HL-60 (cell line): ENCODE data around the gene RAI14.

Source experiments
- POLR2AphosphoS5 ChIP-seq: IDR thresholded peaks from 2 replicates; pipeline ENCODE4 v1.6.1; 2012; ENCODE audit warnings: low read depth
- REST ChIP-seq: IDR thresholded peaks from 2 replicates; pipeline ENCODE4 v1.6.1; 2012; ENCODE audit warnings: low read depth; ENCODE audit not compliant: insufficient replicate concordance
- TF ChIP-seq, protein P1 (sequence below): IDR thresholded peaks from one replicate; pipeline ENCODE4 v1.5.1; 2011; ENCODE audit warnings: low read length, control low read depth, inconsistent platforms; ENCODE audit not compliant: insufficient read depth

GRCh38 chr5:34657988-34658387 is 1.9 kb downstream of the RAI14 start:
- TF ChIP-seq, protein P1, sequence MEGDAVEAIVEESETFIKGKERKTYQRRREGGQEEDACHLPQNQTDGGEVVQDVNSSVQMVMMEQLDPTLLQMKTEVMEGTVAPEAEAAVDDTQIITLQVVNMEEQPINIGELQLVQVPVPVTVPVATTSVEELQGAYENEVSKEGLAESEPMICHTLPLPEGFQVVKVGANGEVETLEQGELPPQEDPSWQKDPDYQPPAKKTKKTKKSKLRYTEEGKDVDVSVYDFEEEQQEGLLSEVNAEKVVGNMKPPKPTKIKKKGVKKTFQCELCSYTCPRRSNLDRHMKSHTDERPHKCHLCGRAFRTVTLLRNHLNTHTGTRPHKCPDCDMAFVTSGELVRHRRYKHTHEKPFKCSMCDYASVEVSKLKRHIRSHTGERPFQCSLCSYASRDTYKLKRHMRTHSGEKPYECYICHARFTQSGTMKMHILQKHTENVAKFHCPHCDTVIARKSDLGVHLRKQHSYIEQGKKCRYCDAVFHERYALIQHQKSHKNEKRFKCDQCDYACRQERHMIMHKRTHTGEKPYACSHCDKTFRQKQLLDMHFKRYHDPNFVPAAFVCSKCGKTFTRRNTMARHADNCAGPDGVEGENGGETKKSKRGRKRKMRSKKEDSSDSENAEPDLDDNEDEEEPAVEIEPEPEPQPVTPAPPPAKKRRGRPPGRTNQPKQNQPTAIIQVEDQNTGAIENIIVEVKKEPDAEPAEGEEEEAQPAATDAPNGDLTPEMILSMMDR, result no peak
- TF ChIP-seq POLR2AphosphoS5 (no peak), REST (no peak)
